DMS114 treated with DMSO at 0.1 percent for 48 hours (cell line): ENCODE data around the gene SYT7.

Experiments
- DNase-seq: peaks from one replicate; lab custom pipeline; 2025; ENCODE audit not compliant: unreplicated experiment; lab: John Stamatoyannopoulos, UW

SYT7 gene

GRCh38 chr11:61522881-61523280 is 58.0 kb downstream of the SYT7 start:
- DNase-seq = no peak

DNA sequence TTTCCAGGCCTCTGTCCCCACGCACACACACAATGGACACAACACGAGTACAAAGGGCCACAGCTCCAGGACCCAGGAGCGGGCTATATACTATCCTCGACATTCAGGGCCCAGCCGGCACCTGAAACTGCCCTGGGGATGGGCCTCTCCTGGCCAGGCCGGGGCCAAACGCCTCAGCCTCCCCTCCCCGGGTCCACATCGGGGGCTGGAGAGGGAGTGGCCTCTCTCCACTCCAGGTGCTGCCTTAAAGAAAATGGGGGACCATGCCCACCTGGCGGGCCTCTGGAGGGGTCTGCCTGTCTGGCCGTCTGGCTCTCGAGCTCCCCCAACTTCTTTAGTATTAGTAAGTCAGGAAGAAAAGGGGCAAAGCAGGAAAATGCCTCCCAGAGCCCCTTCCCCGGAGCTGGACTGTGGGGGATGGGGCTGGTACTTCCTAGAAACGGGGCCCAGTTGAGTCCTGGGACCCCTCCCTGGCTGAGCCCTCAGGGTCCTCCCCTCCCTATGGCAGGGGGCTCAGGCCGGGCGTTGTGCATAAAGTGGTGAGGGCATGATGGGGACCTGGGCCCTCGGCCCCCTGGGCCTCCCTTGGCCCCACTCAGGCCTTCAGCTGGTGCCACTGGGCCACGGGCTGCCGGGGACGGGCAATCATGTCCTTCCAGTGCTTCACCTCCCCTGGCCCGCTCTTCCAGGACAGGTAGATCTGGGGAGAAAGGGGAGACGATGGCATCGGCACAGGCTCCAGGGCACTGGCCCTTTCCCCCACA is 62.7 kb downstream of the SYT7 start:
- DNase-seq = no peak

- DNase-seq = peak; percentile 23
Measured at GRCh38 chr11:61516675-61517572, 64.0 kb downstream of the SYT7 start.

GRCh38 chr11:61516191-61516590 is 64.7 kb downstream of the SYT7 start:
- no peak for DNase-seq

- DNase-seq = no peak
Measured at GRCh38 chr11:61515686-61516085, 65.2 kb downstream of the SYT7 start.

GRCh38 chr11:61514050-61514917 is 66.6 kb downstream of the SYT7 start:
- DNase-seq = no peak

DNA sequence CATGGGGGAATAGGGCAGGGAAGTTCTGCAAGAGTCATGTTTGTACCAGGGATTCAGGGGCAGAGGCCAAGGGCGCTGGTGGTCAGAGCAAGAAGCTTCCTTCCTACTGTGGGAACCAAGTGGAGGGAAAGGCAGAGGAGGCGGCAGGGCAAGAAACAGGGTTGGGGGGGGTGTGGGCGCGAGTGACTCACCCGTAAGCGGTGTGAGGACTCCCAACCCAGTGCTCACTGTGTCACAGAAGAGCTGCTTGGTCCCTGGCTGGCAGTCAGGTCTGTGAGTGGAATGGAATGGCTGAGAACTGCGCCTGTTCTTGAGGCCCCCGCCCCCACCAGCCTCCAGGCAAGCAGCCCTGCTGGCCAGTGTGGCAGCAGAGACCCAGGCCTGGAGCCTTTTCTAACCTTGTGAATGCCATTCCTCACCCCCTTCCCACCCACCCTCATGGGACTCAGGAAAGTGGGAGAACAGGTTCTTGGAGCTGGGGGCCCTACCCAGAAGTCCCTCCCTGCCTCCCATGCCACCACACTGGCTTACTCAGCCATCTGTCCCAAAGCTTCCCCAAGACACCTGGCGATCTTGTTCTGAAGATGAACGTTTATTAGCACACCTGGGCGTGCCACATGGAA is 67.6 kb downstream of the SYT7 start:
- DNase-seq = no peak

GRCh38 chr11:61512435-61512834 is 68.4 kb downstream of the SYT7 start:
- no peak for DNase-seq

- DNase-seq = no peak
Measured at GRCh38 chr11:61511383-61511782, 69.5 kb downstream of the SYT7 start.

- no peak for DNase-seq
Measured at GRCh38 chr11:61510974-61511373, 69.9 kb downstream of the SYT7 start.

DNA sequence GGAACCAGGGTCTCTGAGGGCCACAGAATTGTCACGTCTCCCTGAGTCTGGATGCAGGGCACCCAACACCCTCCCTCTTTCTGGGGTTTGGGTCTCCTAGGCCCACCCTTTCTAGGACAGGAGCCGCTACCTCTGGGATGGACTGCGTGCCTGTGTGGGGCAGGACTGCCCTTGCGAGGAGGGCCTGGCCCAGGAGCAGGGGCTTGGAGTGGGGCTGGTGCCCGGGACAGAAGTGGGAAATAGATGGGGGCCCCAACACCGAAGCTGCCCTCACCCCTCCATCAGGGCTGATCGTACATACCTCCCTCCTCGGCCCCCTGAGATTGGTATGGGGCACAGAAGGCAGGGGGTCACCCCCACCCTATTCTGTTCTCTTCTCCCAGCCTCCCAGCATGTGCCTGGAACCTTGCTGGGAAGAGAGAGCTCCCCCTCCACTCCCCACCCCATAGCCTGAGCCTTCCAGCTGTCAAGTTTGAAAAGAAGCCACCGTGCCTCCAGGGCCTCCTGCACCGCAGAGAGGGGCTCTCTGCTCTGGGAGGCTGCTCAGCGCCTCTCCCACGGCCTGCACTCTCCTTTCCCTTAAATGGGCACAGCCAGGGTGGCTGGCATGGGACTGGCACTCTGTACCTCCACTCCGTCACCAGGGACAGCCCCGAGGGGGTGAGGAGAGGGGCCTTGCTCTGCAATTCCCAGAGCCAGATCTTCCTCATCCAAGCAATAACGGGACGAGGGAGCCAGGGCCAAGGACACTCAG is 70.5 kb downstream of the SYT7 start:
- no peak for DNase-seq

GRCh38 chr11:61509043-61510029 is 71.5 kb downstream of the SYT7 start:
- peak; percentile 68 for DNase-seq

- peak; percentile 45 for DNase-seq
Measured at GRCh38 chr11:61507962-61508861, 72.7 kb downstream of the SYT7 start, which contains the start of gene LRRC10B. TSS of gene LRRC10B (plus strand) at chr11:61508749. CDS start at chr11:61508999, 250 bp downstream.

- DNase-seq = no peak
Measured at GRCh38 chr11:61507012-61507768, 73.7 kb downstream of the SYT7 start.

DNA sequence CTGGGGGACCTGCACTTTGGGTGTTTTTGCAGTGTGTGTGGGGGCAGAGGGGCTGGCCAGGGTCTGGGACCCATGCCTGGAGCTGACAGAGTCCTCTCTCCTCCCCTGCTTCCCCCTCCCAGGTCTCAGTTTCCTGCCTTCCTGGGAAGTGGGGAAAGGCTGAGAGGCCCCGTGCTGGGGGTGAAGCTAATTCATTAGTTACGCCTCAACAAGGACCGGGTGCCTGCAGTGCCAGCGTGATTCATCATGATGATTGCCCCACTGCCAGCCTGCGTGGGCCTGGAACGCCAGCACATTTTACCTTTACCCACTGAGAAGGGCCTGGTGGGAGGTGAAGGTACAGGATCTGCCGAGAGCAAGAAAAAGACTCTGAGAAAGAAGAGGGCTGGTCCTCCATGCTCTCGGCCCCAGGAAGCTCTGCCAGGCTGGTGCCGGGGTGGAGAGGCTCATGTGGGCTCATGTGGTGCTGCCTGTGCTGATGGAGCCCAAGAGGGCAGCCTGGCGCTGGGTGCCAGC is 75.2 kb downstream of the SYT7 start:
- no peak for DNase-seq

GRCh38 chr11:61505106-61505505 is 75.8 kb downstream of the SYT7 start:
- no peak for DNase-seq
